ENCODE measurements around the gene TBRG1.

TBRG1 gene

DNA sequence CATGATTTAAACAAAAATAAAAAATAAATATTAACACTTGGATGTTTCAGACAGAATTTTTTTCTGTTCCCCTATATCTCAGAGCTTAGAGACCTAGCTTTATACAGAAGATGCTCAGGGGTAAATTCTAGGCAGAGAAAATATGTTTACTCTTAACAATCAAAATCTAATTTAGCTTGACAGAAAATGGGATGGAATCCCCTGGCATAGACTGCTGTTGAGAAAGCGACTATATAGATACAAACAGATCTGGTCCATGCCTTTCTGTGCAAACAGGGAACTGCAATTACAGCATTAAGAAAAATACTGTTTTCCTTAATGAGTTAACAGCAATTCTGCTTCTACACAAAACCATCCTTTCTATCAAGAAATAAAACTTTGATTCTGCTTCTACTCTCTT is 36.3 kb downstream of the TBRG1 start:
- Mint-ChIP-seq H3K36me3 (peaks cover 5% of the 10 kb centered on the region), H3K4me3 (no peak overlapping the region), H3K27me3 (no peaks in the 10 kb centered on the region), H3K4me1 (no peaks in the 10 kb centered on the region), H3K27ac (no peak overlapping the region), H3K9me3 (no peaks in the 10 kb centered on the region)
- no peak for DNase-seq (ENCODE audit: low spot score in 2 of 2)
- ATAC-seq (ENCODE audit: low read depth), result no peak

DNA sequence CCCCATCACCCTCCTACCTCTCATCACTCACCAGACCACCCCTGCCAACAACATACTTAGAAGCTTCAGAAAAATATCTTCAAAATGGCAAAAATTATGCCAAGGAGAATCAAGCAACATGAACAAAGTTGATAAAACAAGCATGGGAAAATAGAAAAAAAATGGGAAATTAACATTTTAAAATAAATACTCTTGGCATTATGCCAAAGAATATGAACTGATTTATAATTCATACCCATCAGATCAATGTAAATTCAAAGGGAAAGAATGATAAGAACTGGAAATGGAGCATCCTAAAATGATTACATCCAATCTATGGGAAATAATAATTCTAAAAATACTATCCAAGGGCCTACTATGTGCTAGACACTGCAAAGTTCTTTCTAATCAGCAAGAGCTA is 38.9 kb downstream of the TBRG1 start:
- Mint-ChIP-seq H3K9me3 (no peaks in the 10 kb centered on the region), H3K4me1 (no peaks in the 10 kb centered on the region), H3K36me3 (peaks cover 5% of the 10 kb centered on the region), H3K27ac (no peak overlapping the region), H3K27me3 (no peaks in the 10 kb centered on the region), H3K4me3 (no peak overlapping the region)
- no peak for ATAC-seq (ENCODE audit: low read depth)
- no peak for DNase-seq (ENCODE audit: low spot score in 2 of 2)

DNA sequence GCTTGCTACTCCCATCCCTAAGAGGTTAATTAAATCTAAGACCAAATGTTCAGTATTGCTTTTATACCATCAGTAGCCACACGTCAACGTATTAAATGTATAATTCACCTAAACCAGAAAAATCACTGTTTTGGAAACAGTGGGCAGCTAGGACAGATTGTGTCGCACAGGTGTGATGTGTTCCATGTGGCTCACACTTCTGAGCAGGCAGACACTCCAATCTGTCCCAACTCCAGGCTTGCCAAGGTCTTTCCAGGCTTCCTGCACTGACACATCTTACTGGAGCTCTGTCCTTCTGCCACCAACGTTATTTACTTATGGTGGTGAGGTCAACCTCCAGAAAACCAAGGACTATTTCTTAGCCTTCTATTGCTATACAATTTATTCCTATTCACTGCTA is 39.4 kb downstream of the TBRG1 start:
- no peak overlapping the region for H3K4me3 Mint-ChIP-seq
- H3K27ac Mint-ChIP-seq, result no peak overlapping the region
- H3K36me3 Mint-ChIP-seq, result peaks cover 5% of the 10 kb centered on the region
- no peak for DNase-seq (ENCODE audit: low spot score in 2 of 2)
- no peak for ATAC-seq (ENCODE audit: low read depth)
- H3K9me3 Mint-ChIP-seq, result no peaks in the 10 kb centered on the region
- no peaks in the 10 kb centered on the region for H3K4me1 Mint-ChIP-seq
- H3K27me3 Mint-ChIP-seq, result no peaks in the 10 kb centered on the region

DNA sequence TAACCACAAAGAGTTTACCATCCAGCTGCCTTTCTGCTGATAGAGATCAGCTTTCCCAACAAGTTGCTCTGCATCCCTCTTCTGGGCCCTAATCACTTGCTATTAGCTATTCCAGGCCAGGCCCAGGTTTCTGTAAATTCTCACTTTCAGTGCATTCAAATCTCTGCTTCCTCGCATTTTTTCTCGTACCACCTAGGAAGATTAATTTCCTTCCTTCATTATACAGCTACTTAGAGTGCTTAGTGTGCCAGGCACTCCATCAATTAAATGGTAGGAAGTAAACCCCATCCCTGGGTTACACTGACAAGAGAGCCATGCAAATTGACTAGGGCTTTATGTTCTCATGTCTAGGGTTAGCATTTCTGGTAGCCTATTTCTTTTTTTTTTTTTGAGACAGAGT is 41.2 kb downstream of the TBRG1 start:
- Mint-ChIP-seq H3K36me3 (peaks cover 4% of the 10 kb centered on the region), H3K4me3 (no peak overlapping the region), H3K27ac (no peak overlapping the region), H3K4me1 (no peaks in the 10 kb centered on the region), H3K9me3 (no peaks in the 10 kb centered on the region), H3K27me3 (no peaks in the 10 kb centered on the region)
- ATAC-seq (ENCODE audit: low read depth), result no peak
- no peak for DNase-seq (ENCODE audit: low spot score in 2 of 2)

DNA sequence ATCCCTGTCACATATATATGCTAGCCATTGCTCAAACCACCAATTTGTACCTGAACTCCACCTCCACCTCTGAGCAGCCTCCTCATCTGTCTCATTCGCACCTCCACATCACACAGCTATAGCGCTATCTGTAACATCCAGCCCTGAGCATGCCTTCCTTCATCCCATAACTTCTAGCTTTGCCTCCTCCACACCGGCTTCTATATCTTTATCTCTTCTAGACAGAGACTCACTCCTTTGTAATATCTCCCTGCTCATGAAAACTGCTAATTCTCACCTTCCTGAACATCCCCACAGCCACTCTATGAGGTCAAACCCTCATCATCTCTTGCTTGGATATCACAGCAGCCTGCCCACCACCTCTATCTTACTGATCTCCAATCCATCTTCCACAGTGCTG is 44.9 kb downstream of the TBRG1 start:
- Mint-ChIP-seq H3K4me1 (peaks cover 3% of the 10 kb centered on the region), H3K27ac (no peak overlapping the region), H3K9me3 (no peaks in the 10 kb centered on the region), H3K27me3 (no peaks in the 10 kb centered on the region), H3K4me3 (no peak overlapping the region), H3K36me3 (no peaks in the 10 kb centered on the region)
- ATAC-seq (ENCODE audit: low read depth), result no peak
- no peak for DNase-seq (ENCODE audit: low spot score in 2 of 2)

DNA sequence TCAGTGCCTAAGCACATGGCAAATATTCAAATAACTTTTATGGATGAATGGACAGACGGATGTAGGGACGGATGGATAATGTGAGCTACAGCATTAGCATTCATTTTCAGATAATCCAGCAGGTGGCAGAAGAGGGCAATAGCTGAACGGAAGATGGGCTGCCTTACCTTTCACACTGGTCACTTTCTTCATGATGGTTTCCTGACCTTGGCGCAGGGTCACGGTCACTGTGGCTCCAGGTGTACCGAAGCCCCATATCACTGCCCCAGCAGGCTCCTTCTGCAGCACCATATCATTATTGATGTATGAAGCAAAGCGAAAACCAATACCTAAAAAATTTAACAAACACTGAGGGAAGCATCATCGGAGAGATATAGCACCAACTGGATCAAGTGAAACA is 46.5 kb downstream of the TBRG1 start:
- ATAC-seq (ENCODE audit: low read depth), result no peak
- Mint-ChIP-seq H3K27me3 (no peaks in the 10 kb centered on the region), H3K36me3 (no peaks in the 10 kb centered on the region), H3K9me3 (no peaks in the 10 kb centered on the region), H3K4me3 (no peak overlapping the region), H3K27ac (no peak overlapping the region), H3K4me1 (peaks cover 10% of the 10 kb centered on the region)
- peak; percentile 32 to 63 for DNase-seq (ENCODE audit: low spot score in 2 of 2)

DNA sequence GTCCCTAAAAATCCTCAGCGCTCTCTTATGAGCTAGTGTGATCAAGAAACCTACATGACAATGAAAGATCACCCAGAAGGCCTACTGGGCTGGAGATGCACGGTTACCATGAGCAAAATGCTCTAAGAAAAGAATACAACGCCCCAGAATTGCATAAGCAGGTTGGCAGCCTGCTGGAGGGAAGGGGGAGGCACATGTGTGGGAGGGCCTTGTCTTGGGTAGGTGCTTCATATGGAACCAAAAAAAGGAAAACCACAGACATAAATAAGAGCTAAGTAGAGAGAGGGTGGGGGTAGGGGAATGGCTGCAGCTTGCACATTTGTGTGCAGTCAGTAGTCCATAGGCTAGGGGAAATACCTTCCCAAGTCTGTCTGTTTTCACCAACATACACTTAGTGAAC is 48.1 kb downstream of the TBRG1 start:
- H3K27ac Mint-ChIP-seq, result no peak overlapping the region
- H3K4me3 Mint-ChIP-seq, result no peak overlapping the region
- H3K9me3 Mint-ChIP-seq, result no peaks in the 10 kb centered on the region
- no peaks in the 10 kb centered on the region for H3K27me3 Mint-ChIP-seq
- H3K4me1 Mint-ChIP-seq, result peaks cover 12% of the 10 kb centered on the region
- ATAC-seq (ENCODE audit: low read depth) (no peak), DNase-seq (ENCODE audit: low spot score in 2 of 2) (no peak)
- no peaks in the 10 kb centered on the region for H3K36me3 Mint-ChIP-seq

DNA sequence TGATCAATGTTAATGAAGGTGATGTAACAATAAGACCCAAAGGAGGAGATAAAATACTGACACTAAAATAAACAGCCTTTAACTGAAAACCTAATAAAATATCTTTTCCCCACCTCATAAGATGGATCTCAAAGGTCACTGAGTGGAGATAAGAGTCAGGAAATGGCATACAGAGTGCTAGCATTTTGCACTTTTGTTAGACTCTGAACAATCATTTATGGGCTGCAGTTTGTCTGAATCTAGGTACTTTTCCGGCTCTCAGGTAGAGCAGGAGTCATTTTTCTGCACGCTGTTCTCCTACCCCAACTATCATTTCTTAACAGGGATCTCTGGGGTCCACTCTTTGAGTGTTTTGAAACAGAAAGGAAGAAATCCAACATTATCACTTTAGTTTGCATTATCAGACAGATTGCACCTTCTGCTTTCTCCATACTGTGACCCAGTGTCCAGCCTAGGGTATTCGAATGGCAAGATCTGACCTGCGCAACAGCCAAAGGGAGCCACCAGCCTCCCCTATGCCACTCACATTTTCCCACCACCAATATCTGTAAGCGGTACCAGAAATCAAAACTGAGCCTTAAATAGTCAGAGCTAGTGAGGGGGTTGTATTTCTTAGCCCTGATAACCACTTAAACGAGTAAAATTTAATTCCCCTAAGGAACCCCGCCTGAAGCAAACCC is 50.0 kb downstream of the TBRG1 start:
- Mint-ChIP-seq H3K27ac (peak overlapping the region; percentile 98), H3K9me3 (no peaks in the 10 kb centered on the region), H3K27me3 (no peaks in the 10 kb centered on the region), H3K36me3 (no peaks in the 10 kb centered on the region), H3K4me1 (peaks cover 12% of the 10 kb centered on the region), H3K4me3 (peak overlapping the region; percentile 91)
- no peak for ATAC-seq (ENCODE audit: low read depth)
- DNase-seq (ENCODE audit: low spot score in 2 of 2), result no peak

DNA sequence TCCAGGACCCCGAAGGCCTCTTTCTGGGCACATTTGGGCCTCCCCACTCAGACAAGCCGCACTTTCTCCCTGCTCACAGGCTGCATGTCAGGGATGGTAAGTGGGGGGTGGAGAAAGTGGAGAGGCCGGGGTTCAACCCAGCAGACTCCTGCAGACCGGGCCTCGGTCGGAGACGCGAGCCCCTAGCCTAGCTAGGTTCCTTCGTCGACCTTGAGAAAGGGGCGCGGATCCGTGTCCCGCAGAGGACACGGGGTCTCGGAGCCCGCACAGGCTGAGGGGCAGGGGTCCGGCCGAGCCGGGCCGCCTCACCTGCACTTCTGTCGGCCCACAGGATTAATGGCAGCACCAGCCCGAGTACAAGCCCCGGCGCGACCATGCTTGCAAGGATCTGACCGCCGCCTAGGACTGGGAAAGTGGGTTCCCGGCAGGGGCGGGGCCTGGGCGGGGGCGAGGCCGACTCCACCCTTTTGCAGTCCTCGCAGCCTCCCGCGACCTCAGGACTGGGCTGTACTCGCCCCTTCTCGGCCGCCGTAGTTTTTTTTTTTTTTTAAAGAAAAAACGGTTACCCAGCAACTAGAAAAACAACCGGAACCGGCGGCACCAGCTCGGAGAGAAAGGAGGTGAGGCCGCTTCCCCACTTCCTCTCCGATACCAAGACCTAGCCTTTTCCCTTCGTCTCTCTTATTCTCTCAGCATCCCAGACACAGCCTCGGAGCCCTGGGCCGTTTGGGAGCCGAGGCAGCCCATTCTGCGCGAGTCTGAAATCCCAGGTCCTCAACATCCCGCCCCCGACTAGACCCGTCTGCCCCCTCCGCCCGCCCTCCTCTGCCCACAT is 50.9 kb downstream of the TBRG1 start, which contains the start of the genes SIAE and SPA17:
TSS of gene SIAE (minus strand) at position 407 of the 835 bp plus-strand sequence. CDS start at position 376, 31 bp downstream.
TSS of gene SPA17 (plus strand) at position 572 of the 835 bp plus-strand sequence. CDS start 1,361 bp downstream, outside the sequence.
- H3K27me3 Mint-ChIP-seq, result no peaks in the 10 kb centered on the region
- H3K4me1 Mint-ChIP-seq, result peaks cover 12% of the 10 kb centered on the region
- peak; percentile 74 to 90 for DNase-seq (ENCODE audit: low spot score in 2 of 2)
- peak within 1 kb of the TSS; percentile 91 for H3K4me3 Mint-ChIP-seq
- peak; percentile 85 for ATAC-seq (ENCODE audit: low read depth)
- no peaks in the 10 kb centered on the region for H3K9me3 Mint-ChIP-seq
- H3K27ac Mint-ChIP-seq, result peak within 1 kb of the TSS; percentile 98
- H3K36me3 Mint-ChIP-seq, result no peaks in the 10 kb centered on the region

DNA sequence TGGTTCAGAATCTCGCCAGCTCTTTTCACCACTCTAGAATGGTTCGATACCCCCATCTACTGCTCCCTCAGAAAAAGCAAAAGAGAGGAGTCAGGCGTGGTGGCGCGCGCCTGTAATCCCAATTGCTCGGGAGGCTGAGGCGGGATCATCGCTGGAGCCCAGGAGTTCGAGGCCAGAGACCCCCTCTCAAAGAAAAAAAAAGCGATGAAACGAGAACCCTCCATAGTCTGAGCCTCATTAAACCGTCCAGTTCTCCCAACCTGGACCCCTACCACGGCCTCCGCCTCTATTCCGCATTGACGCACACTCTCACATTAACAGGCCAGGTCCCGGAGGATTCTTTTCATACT is 51.5 kb downstream of the TBRG1 start:
- H3K9me3 Mint-ChIP-seq, result no peaks in the 10 kb centered on the region
- no peaks in the 10 kb centered on the region for H3K27me3 Mint-ChIP-seq
- peak overlapping the region; percentile 91 for H3K4me3 Mint-ChIP-seq
- H3K36me3 Mint-ChIP-seq, result no peaks in the 10 kb centered on the region
- DNase-seq (ENCODE audit: low spot score in 2 of 2) (no peak), ATAC-seq (ENCODE audit: low read depth) (no peak)
- peak overlapping the region; percentile 98 for H3K27ac Mint-ChIP-seq
- H3K4me1 Mint-ChIP-seq, result peaks cover 12% of the 10 kb centered on the region

DNA sequence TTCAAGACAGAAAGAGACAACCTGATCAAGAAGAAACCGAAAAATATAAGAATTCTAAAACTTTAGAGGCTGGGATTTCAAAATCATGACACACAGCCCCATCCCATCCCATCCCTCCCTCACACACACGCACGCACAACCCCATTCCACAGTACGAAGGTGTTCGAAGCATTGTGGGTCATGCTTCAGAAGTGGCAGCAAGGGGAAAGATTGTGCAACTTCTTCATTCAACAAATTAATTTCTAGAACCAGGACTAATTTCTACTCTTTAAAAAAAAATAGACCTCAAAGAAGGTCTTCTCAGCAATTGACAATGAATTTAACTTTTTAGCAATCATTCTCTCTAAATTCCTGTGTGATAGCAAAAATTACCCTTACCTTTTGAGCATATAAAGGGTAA is 51.9 kb downstream of the TBRG1 start:
- Mint-ChIP-seq H3K36me3 (no peaks in the 10 kb centered on the region), H3K27me3 (no peaks in the 10 kb centered on the region), H3K4me3 (peak overlapping the region; percentile 91), H3K4me1 (peaks cover 12% of the 10 kb centered on the region), H3K9me3 (no peaks in the 10 kb centered on the region), H3K27ac (peak overlapping the region; percentile 98)
- DNase-seq (ENCODE audit: low spot score in 2 of 2) (no peak), ATAC-seq (ENCODE audit: low read depth) (no peak)

DNA sequence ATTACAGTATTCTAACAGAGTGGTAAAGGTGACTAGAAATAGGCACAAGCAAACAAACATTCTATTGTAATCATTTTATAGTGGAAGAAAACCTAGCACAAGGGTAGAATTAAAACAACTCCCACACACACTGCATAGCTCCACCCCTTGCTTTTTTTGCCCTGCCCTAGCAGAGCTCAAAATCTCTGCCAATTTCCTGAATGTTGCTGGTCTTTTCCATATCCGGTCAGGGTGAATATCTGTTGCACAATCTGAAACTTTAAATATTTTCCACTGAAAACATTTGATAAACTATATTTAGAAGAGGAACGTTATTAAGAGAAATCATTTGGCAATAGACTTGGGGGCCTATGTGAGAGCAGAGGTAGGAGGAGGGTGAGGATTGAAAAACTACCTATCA is 53.7 kb downstream of the TBRG1 start:
- Mint-ChIP-seq H3K4me1 (peaks cover 9% of the 10 kb centered on the region), H3K27me3 (no peaks in the 10 kb centered on the region), H3K27ac (no peak overlapping the region), H3K4me3 (no peak overlapping the region), H3K36me3 (no peaks in the 10 kb centered on the region), H3K9me3 (no peaks in the 10 kb centered on the region)
- DNase-seq (ENCODE audit: low spot score in 2 of 2) (no peak), ATAC-seq (ENCODE audit: low read depth) (no peak)

DNA sequence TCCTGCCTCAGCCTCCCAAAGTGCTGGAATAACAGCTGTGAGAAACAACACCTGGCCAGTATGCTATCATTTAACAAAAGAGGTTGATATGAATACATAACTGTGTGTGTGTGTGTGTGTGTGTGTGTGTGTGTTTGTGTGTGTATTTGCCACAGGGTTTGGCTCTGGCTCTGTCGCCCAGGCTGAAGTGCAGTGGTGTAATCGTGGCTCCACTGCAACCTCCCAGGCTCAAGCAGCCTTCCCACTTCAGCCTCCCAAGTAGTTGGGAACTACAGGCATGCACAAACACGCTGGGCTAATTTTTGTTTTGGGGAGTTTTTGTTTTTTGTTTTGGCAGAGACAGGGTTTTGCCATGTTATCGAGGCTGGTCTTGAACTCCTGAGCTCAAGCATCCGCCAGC is 55.8 kb downstream of the TBRG1 start:
- Mint-ChIP-seq H3K27me3 (peaks cover 1% of the 10 kb centered on the region), H3K36me3 (peaks cover 6% of the 10 kb centered on the region), H3K4me1 (peaks cover 4% of the 10 kb centered on the region), H3K4me3 (no peak overlapping the region), H3K9me3 (peaks cover 7% of the 10 kb centered on the region), H3K27ac (no peak overlapping the region)
- DNase-seq (ENCODE audit: low spot score in 2 of 2) (no peak), ATAC-seq (ENCODE audit: low read depth) (no peak)

DNA sequence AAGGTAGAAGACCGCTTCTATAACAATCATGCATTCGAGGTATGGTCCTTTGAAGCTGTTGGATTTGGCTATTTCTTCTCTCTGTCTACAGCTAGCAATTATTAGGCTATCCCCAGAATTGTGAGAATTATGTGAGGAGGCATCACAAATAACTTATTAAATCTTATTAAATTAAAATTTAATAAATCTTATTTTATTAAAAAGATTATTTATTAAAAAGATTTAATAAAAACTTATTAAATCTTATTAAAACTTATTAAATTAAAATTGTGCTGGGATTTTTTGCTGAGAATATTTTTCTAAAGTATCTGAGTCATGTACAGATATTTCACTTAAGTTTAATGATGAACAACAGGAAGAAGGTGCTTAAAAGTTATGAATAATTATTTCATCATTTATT is 58.8 kb downstream of the TBRG1 start:
- Mint-ChIP-seq H3K9me3 (peaks cover 10% of the 10 kb centered on the region), H3K27me3 (peaks cover 1% of the 10 kb centered on the region), H3K36me3 (peaks cover 14% of the 10 kb centered on the region), H3K27ac (no peak overlapping the region), H3K4me1 (no peaks in the 10 kb centered on the region), H3K4me3 (no peak overlapping the region)
- DNase-seq (ENCODE audit: low spot score in 2 of 2) (no peak), ATAC-seq (ENCODE audit: low read depth) (no peak)

Measured in memory B cell (primary cell).